Loucy (cell line): ENCODE results near the gene ARHGAP4.

Experiments
- EZH2phosphoT487 ChIP-seq: fragments of 200-600 bp; IDR thresholded peaks from 2 replicates; pipeline ENCODE4 v1.6.1; 2018; ENCODE audit warnings: antibody characterized with exemption, mild to moderate bottlenecking, moderate library complexity, borderline replicate concordance
- TF ChIP-seq, protein P1 (sequence below): fragments of 200-600 bp; sonication (generic); conservative IDR thresholded peaks from 2 replicates; pipeline ENCODE4 v1.5.1; 2014; ENCODE audit warnings: mild to moderate bottlenecking, antibody characterized with exemption, low read length

DNA sequence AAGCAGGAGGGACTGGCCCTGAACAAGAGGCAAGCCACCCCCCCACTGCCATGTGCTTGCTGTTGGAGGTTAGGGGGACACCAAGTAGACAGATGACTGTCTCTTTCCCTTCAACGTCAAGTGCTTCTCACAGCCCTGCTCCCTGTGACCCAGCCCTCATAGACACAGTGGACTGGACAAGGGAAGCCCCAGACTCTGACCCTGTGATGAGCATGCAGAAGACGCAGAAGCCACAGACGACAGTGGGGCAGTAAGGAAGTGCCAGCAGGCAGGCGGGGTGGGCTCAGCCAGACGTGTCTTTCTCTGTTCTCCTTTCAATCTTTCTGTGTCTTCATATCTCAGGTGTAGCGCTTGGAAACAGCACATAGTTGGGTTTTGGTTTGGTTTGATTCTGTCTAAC, 37.7 kb downstream of the ARHGAP4 start:
- TF ChIP-seq, protein P1, sequence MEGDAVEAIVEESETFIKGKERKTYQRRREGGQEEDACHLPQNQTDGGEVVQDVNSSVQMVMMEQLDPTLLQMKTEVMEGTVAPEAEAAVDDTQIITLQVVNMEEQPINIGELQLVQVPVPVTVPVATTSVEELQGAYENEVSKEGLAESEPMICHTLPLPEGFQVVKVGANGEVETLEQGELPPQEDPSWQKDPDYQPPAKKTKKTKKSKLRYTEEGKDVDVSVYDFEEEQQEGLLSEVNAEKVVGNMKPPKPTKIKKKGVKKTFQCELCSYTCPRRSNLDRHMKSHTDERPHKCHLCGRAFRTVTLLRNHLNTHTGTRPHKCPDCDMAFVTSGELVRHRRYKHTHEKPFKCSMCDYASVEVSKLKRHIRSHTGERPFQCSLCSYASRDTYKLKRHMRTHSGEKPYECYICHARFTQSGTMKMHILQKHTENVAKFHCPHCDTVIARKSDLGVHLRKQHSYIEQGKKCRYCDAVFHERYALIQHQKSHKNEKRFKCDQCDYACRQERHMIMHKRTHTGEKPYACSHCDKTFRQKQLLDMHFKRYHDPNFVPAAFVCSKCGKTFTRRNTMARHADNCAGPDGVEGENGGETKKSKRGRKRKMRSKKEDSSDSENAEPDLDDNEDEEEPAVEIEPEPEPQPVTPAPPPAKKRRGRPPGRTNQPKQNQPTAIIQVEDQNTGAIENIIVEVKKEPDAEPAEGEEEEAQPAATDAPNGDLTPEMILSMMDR: no peak
- no peak for TF ChIP-seq EZH2phosphoT487
